LoVo (cell line): ENCODE measurements around the gene MACF1.
"Not testable (repeated sequence)": the region's sequence is repeated elsewhere in the genome, so short reads cannot be mapped to it uniquely, and the experiment has no call there.

ENCODE experiments used
- DNase-seq: peaks from one replicate; pipeline ENCODE4 v3.0.0-alpha.2; 2016; ENCODE audit warnings: low spot score

Gene MACF1

DNA sequence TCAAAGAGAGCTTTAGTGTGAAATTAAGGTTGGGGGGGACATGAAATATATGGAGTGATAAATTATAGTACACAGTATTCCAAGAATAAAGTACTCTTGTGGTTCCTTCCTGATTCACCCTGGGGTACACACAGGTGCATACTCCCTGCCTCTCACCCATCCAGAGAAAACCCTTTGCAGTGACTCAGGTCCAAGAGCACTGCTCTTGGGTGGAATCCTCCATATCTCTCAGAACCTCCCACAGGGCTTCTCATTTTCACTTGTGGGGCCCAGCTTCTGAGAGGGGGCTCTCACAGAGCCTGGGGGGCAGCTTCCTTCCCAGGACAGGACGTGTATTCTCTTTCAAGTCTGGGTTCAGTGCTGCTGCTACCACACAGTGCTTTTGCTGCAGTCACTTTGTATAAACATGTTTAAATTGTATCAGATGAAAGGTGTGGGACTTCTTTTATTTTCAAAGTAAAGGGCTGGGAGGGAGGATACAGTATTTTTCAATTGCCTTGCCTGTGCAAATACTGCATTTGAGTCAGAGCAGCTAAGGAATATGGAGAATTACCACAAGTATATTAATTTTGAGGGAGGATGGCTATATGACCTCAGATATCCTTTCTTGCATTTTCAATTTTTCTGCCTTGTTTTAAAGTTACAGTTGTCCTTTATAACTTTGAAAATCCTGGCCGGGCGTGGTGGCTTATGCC, 262.1 kb downstream of the MACF1 start:
- DNase-seq = no peak

DNA sequence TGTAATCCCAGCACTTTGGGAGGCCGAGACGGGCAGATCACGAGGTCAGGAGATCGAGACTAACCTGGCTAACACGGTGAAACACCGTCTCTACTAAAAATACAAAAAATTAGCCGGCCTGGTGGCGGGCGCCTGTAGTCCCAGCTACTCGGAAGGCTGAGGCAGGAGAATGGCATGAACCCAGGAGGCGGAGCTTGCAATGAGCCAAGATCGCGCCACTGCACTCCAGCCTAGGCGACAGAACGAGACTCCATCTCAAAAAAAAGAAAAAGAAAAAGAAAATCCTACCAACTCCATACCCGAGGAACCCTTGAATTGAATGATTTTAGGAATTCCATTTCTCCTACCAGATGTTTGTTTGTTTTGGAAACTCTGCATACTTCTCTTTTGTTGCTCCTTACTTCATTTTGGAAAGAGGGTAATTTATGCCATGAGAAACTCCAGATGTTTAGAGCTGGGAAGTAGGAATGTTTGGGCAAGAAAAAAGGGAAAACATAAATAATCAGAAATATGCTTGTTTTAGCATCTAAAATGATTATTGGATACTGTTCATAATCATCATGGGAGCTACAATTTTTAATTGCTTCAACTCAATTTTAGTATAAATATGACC, 262.7 kb downstream of the MACF1 start:
- DNase-seq = not testable (repeated sequence)

DNA sequence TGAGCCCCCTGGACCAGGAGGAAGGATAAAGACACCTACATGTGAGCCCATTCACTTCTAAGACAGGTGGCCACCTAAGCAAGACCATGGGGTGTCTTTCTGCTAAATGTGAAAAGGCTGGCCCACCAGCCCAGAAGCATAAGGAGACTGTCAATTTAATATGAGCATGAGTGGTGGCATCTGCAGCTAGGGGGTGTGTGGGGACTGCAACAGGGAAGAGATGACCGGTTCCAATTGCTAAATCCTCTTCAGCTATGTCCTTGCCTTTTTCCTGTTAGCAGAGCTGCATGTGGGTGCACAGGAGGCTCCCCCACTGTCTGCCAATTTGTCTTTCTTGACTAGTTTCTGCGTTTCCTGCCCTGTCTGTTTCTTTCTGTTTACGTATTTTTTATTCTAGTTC, 264.7 kb downstream of the MACF1 start:
- no peak for DNase-seq

DNA sequence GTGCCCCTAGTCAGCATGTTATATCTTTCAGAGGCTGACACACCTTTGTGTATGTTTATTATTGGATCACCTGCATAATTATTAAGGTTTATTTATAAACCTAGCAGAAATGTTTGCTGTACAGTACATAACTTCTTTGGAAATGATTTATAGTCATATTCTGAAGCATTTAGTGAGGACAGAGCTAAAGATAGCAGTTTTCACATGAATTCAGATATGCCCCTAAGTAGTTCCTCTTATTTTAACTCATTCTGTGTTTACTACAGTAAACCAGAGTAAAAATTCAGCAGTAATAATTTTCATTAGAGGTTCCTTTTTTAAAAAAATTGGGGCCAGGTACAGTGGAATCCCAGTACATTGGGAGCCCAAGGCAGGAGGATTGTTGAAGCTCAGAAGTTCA, 265.5 kb downstream of the MACF1 start:
- no peak for DNase-seq

DNA sequence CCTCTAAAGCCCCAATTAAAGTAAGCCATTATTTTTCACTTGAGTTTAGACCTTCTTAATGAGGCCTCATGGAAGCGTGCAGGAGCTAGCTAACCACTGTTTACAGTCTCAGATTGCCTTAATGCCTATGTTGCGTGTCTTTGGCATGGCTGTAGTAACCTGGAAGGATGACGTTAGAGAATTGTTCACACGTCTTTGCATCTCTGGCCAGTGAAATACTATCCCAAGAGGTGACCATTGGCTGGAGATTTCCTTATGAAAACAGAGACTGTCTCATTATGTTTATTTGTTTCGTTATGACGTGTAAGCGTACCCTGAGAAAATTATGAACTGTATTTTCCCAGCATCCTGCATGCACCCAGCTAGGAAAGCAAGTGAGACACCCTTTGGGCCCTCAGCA, 268.3 kb downstream of the MACF1 start:
- no peak for DNase-seq

DNA sequence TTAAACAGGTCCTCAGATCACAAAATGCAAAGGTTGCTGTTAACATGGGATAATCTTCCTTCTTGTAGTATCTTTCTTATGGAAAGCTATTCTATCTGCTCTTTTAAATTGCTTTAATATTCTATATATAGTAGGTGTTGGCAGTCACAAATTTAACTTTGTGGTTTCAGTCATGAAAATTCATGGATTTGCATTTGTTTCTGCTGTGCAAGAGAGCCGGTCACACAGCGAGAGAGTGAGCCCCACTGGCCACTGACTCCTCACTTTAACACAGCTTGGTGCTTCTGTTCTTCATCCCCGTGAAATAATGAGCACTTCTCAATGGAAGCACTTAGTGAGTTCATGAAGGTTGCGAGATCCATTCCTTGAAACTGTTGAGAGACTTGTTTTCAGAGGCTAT, 268.8 kb downstream of the MACF1 start:
- no peak for DNase-seq

DNA sequence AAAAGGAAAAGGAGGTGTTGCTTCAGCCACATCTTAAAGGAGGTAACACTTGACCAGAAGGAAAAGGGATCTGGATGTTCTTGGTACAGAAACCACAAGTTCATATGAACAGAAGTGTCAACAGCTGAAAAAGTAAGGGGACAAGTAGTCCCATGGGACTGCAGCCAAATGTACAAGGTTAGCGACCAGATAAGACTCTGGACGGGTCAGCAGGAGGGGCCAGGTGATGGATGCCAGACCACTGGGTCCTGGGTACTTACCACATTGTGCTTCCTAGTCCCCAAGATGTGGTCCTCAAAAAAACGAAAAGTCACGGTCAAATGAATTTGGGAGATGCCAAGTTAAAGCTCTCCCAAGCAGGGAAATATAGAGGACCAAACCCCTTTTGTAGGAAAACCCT, 270.3 kb downstream of the MACF1 start:
- DNase-seq = no peak

DNA sequence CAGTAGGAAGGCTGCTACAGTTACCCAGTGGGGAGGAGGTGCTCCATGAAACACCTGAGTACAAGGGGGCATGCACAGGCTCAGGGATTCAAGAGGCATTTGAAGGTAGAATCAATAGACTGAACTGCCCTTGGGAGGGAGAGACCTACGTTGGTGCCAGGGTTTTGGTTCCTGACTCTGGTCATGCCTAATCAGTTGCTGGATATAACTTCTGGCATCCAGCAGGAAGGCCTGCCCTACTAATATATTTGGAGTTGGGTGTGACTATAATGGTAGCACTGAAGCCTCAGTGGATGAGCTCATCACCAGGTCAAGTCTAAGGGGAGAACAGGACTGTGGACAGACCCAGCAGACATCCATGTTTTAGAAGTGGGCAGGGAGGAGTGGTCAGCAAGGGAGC, 271.1 kb downstream of the MACF1 start:
- DNase-seq = not testable (repeated sequence)

DNA sequence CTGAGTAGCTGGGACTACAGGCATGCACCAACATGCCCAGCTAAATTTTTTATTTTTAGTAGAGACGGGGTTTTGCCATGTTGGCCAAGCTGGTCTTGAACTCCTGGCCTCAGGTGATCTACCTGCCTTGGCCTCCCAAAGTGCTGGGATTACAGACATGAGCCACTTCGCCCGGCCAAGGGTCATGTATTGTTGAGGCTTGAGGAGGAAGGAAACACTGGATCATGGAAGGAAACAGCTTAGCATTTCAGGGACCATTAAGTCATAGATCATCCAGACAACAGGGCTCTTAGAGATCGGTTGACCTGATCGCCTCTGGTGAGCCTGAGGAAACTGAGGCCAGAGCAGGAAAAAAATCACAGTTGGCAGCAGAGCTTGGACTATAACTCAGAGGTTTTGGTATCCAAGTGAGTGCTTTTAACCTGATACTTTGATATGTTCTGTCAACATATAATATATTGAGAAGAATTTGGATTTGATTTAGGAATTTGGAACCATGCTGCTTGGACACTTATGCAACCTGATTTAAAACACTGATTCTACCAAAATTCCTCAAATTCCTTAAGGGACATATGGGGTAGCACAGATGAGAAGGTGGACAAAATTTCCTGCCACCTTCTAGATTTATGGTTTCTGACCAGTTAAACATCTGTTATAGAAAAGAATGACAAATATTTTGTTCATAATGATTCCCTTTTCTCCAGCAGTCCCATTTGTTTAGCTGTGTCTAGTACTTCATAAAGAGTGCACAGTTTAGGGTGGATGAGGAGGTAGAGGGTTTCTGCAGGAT, 273.8 kb downstream of the MACF1 start:
- no peak for DNase-seq

DNA sequence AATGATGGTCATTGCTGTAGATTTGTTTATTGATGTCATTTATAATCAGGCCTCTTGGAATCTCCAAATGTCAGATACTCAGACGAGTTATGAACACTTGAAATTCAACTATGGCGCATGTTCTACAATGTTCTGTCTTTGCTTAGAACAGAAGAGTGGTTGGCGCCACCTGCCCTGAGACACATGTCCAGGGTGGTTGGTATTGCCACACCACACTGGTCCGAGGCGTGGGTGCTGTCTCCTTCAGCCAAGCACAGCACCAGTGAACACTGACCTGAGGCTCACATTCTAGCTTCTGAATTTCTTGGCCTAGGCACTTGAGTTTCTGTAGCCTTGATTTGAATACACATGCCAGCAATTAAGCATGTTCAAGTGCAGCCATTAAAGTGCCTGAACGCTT, 276.8 kb downstream of the MACF1 start:
- DNase-seq = no peak

DNA sequence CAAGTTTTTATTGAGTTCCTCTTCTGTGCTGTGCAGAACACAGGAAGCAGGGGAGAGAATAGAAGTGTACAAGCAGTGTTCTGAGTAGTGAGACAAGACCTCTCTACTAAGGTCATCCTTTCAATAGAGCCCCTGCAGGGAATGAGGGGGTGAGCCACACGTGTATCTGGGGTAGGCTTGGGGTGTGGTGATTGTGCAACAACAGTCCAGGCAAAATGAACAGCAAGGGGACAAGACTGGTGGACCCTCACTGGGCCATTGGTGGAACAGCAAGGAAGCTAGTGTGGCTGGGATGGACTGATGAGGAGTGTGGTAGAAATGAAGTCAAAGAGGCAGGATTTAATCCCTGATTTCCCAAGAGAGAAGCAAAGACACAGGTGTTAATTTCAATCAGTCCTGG, 278.8 kb downstream of the MACF1 start:
- DNase-seq = no peak

DNA sequence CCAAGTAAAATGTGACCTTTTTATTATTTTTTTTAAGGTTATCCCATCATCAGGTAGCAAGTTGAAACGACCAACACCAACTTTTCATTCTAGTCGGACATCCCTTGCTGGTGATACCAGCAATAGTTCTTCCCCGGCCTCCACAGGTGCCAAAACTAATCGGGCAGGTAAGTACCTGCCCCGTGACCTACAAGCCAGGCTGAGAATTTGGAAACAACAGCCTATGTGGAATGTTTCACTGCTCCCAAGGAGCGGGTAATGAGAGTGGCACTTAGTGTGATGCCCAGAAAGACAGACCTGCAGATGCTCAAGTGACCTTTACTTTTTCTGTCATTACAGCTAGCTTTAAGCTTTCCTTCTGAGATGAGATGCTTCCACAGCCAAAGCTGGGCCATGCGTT, 280.1 kb downstream of the MACF1 start:
- DNase-seq = no peak

DNA sequence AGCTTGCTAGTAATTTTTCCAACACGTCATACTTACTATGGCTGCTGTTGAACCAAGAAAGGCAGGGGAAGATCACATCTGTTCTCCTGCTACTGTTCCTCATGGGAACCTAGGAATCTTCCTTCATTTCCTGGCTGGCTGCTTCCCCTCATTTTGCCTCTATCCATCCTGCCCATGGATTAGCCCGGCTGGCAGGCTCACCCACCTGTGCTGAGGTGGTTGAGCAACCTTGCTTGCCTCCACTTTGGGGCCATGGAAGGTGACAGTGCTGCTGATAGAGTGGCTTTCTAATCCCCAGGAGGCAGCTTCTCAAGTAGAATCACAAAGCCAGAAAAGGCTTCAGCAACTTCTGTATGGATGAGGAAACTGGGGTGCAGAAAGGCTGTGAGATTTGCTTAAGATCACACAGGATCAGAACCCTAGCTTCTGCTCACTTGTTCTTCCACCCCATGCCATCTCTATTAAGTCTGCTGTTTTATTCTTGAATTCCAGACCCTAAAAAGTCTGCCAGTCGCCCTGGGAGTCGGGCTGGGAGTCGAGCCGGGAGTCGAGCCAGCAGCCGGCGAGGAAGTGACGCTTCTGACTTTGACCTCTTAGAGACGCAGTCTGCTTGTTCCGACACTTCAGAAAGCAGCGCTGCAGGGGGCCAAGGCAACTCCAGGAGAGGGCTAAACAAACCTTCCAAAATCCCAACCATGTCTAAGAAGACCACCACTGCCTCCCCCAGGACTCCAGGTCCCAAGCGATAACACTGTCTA, 280.7 kb downstream of the MACF1 start:
- no peak for DNase-seq

DNA sequence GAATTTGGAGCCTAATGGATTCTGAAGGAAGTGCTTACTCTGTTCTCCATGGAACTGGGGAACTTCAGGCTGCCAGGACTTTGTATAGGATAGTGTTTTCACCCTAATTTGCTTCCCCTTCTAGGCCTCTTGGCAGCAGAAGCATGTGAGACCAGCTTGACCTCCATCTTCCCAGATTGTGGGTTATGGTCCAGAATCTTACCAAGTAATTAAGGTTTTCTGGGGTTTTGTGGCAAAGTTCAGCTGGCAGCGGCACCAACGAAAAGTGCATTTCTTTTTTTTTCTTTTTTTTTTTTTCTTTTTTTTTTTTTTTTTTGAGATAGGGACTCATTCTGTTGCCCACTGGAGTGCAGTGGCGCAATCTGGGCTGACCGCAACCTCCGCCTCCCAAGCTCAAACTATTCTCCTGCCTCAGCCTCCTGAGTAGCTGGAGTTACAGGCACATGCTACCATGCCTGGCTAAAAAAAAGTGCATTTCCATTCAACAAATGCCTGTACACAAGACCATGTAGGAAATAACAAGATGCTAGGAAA, 283.6 kb downstream of the MACF1 start:
- DNase-seq = no peak

DNA sequence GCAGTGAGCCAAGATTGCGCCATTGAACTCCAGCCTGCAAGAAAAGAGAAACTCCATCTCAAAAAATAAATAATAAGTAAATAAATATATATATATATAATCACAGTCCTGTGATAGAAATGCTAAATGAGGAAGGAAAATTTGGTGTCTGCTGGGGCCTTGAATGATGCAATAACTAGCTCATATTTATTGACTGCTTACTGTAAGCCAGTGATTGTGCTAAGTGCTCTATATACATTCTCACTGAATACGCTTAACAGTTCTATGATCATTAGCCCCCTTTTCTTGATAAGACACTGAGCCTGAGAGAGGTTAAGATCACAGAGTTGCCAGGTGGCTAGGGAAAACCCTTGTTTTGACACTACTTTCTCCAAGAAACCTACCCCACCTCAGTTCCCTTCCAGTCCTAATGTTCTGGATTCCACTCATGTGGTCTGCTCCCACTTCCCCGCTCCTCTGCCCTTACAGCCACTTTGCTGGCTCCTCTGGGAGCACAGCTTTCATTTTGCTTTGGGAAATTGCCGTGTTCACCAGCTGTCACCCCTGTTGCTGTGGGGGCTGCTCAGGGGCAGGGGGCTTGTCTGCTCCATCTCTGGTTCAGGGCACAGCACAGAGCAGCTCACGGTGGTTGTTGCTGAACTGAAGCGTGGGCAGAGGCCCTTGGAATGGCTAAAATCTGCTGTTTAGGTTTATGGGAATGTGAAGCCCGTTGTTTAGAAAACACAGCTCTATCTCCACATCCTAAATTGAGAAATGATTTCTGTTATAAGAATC, 284.5 kb downstream of the MACF1 start:
- DNase-seq = no peak

DNA sequence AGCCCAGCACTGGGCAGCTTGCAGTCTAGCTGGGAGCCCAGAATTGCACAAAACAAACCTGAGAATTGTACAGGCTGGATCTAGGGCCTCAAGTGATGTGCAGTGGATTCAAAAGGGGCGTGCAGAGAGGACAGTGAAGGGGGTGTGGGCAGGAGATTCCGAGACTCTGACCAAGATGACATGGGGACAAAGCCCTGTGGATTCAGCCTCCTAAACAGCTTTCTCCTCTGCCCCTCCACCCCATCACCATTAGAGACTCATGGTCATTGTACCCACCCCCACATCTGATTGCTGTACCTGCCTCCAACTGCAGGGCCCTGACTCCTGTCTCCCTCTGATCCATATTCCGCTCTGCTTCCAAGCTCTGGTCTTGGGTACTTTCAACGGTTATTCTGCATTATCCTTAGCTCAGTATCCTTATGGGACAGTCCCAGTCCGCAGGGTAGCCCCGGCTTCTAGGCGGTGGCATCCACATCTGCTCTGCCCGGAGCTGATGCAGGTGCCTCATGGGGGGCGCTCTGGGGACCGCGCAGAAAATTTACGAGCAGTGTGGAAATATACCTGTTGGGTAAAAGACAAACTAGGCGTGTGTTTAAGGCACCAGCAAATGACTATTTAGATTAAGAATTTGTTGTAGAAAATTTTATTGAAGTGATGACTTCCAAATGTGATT, 285.2 kb downstream of the MACF1 start:
- no peak for DNase-seq

DNA sequence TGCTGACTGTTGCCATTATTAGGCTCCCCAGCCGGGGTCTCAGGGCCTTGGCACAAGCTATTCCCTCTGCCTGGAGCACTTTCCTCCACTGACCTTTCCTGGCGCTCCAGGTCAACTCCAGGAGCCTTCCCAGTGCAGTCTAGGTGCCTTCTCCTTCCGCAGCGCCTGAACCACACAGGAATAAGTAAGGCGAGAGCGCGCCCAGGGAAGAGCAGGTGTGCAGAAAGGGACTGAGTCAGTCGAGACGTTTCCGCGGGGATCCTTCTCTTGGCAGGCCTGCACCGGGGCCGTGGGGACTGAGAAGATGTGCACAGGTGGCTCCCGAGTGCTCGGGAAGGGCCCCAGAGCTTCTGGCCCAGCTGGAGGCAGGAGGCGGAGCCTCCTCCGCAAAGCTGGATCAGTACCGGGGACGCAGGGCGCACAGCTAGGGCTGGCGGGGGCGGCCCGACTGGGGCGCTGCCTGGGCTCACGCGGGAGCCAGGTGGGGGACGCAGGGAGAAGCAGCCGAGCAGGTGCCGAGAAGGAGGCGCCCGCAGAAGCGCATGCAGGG, 286.2 kb downstream of the MACF1 start:
- no peak for DNase-seq

DNA sequence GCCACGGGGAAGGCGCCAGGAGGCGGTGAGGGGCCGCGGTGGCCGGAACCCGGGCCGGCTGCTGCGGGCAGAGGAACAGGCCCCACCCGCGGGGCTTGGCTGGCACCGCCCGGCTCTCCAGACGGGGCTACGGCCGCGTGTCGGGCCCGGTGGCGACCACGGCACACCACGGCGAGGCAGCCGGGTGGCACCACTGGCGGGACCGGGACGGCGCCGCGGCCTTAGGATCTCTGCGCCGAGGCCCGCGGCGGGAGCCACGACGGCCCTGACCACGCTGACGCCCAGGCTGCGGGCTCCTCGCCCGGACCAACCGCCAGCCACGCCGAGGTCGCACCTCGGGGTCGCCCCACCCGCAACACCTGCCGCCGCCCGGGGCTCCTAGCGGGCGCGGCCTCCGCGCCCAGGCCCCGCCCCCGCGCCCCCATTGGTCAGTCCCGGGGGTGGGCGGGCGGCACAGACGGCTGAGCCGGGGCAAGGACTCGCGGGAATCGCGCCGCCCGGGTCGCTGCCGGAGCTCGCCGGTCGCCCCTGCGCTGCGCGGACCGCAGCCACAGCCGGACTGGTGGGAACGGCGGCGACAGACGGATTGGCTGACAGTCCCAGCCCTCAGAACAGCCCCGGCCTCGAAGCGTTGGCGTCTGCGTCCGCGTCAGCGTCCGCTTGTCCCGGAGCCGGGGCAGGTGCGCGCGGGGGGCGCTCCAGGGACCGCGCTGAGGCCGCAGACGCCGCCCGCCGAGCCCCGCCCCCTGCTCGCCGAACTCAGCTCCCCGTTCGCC, 286.8 kb downstream of the MACF1 start, which contains the start of gene BMP8A:
Gene BMP8A, plus strand, starts transcription at position 491 of the 776 bp plus-strand sequence. CDS start 356 bp downstream, outside the sequence.
- peak; percentile 83 for DNase-seq
